Hepatocyte (in vitro differentiated cells): ENCODE results near the gene PGLYRP4. TPM values are rescaled to one million over a fixed set of nuclear protein-coding genes. Genes with fewer than 3 reads are reported as not detected.

Experiments used
- DNase-seq: peaks from one replicate; pipeline ENCODE4 v3.0.0-alpha.2; 2016; ENCODE audit warnings: low spot score
- H2AFZ ChIP-seq: fragments of 200-600 bp; sonication (generic); 2 replicates; pipeline ENCODE4 v1.6.0; 2016; ENCODE audit warnings: antibody characterized with exemption, mild to moderate bottlenecking
- H3K27ac ChIP-seq: fragments of 200-600 bp; sonication (generic); 2 replicates; pipeline ENCODE4 v1.5.1; 2016; ENCODE audit warnings: mild to moderate bottlenecking
- H3K27me3 ChIP-seq: fragments of 200-600 bp; sonication (generic); 2 replicates; pipeline ENCODE4 v1.6.1; 2016
- H3K36me3 ChIP-seq: fragments of 200-600 bp; sonication (generic); replicated peaks from 2 replicates; pipeline ENCODE4 v1.5.1; 2016; ENCODE audit warnings: low read depth; ENCODE audit not compliant: insufficient read depth
- H3K4me1 ChIP-seq: fragments of 200-600 bp; sonication (generic); 2 replicates; pipeline ENCODE4 v1.5.1; 2016; ENCODE audit warnings: mild to moderate bottlenecking, moderate library complexity; ENCODE audit not compliant: insufficient read depth
- H3K4me2 ChIP-seq: fragments of 200-600 bp; sonication (generic); 2 replicates; pipeline ENCODE4 v1.6.0; 2016
- H3K4me3 ChIP-seq: fragments of 200-600 bp; sonication (generic); 2 replicates; pipeline ENCODE4 v1.5.1; 2016; ENCODE audit warnings: mild to moderate bottlenecking
- H3K79me2 ChIP-seq: fragments of 200-600 bp; sonication (generic); 2 replicates; pipeline ENCODE4 v1.6.0; 2017; ENCODE audit warnings: mild to moderate bottlenecking
- H3K9me2 ChIP-seq: fragments of 200-600 bp; sonication (generic); replicated peaks from 2 replicates; pipeline ENCODE4 v1.6.0; 2017; ENCODE audit warnings: mild to moderate bottlenecking; ENCODE audit not compliant: insufficient read depth
- H3K9me3 ChIP-seq: fragments of 200-600 bp; sonication (generic); 2 replicates; pipeline ENCODE4 v1.5.1; 2016; ENCODE audit warnings: low read depth, mild to moderate bottlenecking
- H4K20me1 ChIP-seq: fragments of 200-600 bp; sonication (generic); 2 replicates; pipeline ENCODE4 v1.6.0; 2016; ENCODE audit warnings: mild to moderate bottlenecking; ENCODE audit not compliant: insufficient read depth, poor library complexity, severe bottlenecking
- CTCF ChIP-seq: fragments of 200-600 bp; sonication (generic); IDR thresholded peaks from 2 replicates; pipeline ENCODE4 v1.5.1; 2016; ENCODE audit warnings: antibody characterized with exemption, mild to moderate bottlenecking; ENCODE audit not compliant: poor library complexity
- EZH2 ChIP-seq: fragments of 200-600 bp; sonication (generic); IDR thresholded peaks from 2 replicates; pipeline ENCODE4 v1.6.1; 2016; ENCODE audit warnings: antibody characterized with exemption, mild to moderate bottlenecking, borderline replicate concordance
- EZH2phosphoT487 ChIP-seq: fragments of 200-600 bp; sonication (generic); IDR thresholded peaks from one replicate; pipeline ENCODE4 v1.6.1; 2018; ENCODE audit warnings: antibody characterized with exemption, mild to moderate bottlenecking, low read depth, moderate library complexity; ENCODE audit not compliant: unreplicated experiment, severe bottlenecking
- WGBS: methylation state at CpG from one replicate; pipeline ENCODE4 v1.1.6; 2016; ENCODE audit warnings: low lambda C conversion rate; ENCODE audit errors: missing lambda C conversion rate; 5-methylcytosine and 5-hydroxymethylcytosine counted together
- polyA plus RNA-seq: library from polyadenylated mRNA; unstranded; fragments of >200 nt; fragmentation: Nextera tagmentation; extraction: Ambion mirVana; gene quantifications from 2 replicates; pipeline ENCODE4 v1.2.1, GENCODE V29; 2016
- total RNA-seq: library from RNA; depleted of rRNA; stranded (reverse); fragments of >200 nt; gene quantifications from 2 replicates; pipeline ENCODE4 v1.2.3, GENCODE V29; 2014

Gene PGLYRP4
- total and polyA plus RNA-seq, 2 experiments from 2014 or later, result not detected

- Histone ChIP-seq H3K27me3 (no peaks in the 10 kb centered on the region), H3K4me1 (no peaks in the 10 kb centered on the region), H3K27ac (no peak within 1 kb of the TSS), H4K20me1 (no peaks in the 10 kb centered on the region), H3K4me3 (no peak within 1 kb of the TSS), H3K36me3 (no peaks in the 10 kb centered on the region), H3K9me2 (no peaks in the 10 kb centered on the region), H3K4me2 (no peak within 1 kb of the TSS), H3K79me2 (no peaks in the 10 kb centered on the region), H3K9me3 (no peaks in the 10 kb centered on the region), H2AFZ (no peak within 1 kb of the TSS)
- DNase-seq, result no peak
- TF ChIP-seq CTCF, result no peak
- no peak for TF ChIP-seq EZH2
- TF ChIP-seq EZH2phosphoT487, result no peak
- WGBS, result 70% methylated on average over 7 of the region's 7 CpGs
These were observed 42.5 kb upstream of the PGLYRP4 start, which contains the start of gene S100A8 for GRCh38 chr1:153390938-153391710. S100A8 (minus strand) TSS chr1:153391073; CDS start chr1:153390535, 538 bp downstream.

DNA sequence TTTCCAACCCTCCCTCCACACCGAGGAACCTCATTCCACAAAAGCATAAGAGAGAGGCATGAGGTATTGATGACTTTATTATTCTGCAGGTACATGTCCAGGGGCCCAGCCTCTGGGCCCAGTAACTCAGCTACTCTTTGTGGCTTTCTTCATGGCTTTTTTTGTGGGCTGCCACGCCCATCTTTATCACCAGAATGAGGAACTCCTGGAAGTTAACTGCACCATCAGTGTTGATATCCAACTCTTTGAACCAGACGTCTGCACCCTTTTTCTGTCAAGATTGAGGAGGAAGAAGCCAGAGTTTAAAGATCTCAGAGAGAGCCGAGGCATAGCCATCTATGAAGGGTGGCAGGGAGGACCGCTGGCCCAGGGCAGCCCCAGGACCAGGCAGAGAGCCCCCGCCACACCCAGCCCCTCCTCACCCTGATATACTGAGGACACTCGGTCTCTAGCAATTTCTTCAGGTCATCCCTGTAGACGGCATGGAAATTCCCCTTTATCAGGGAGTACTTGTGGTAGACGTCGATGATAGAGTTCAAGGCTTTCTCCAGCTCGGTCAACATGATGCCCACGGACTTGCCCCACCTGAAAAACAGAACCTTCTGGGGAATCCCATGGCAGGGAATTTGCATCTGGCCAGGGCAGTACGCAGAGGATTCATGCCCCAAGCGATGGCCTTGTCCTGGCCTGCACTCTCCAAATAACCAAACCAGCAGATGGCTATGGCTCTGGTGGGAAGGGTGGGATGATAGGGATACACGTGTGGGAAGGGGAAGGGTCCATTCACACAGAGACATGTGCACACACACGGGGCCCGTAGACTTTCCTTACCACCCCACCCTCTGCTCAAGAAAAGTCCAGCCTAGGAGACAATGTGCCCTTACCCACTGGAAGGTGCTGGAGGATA is 41.6 kb upstream of the PGLYRP4 start:
- Histone ChIP-seq H3K36me3 (no peaks in the 10 kb centered on the region), H3K4me1 (no peaks in the 10 kb centered on the region), H3K9me3 (no peaks in the 10 kb centered on the region), H2AFZ (no peak overlapping the region), H3K27me3 (no peaks in the 10 kb centered on the region), H3K4me3 (no peak overlapping the region), H3K4me2 (no peak overlapping the region), H3K79me2 (no peaks in the 10 kb centered on the region), H3K27ac (no peak overlapping the region), H3K9me2 (no peaks in the 10 kb centered on the region), H4K20me1 (no peaks in the 10 kb centered on the region)
- WGBS, result 74% methylated on average over 17 of the region's 17 CpGs
- TF ChIP-seq CTCF (no peak), EZH2 (no peak), EZH2phosphoT487 (no peak)
- no peak for DNase-seq

DNA sequence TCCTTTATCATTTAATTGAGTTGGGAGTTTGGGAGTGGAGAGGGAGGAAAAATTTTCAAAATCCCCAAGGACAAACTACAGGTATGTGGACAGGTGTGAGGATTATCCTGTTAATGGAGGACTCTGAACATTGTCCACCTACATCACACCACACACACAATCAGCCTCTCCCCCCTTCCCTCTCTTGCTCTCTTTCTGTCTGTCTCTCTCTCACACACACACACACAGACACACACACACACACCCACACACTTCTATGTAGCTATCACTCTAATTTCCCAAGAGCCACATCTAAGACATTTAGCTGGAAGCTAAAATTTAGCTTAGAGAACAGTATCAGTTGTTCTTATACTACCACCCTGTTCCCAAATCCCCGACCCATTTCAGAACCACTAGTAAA is 40.8 kb upstream of the PGLYRP4 start:
- no peaks in the 10 kb centered on the region for H3K79me2 ChIP-seq
- H3K9me3 ChIP-seq, result no peaks in the 10 kb centered on the region
- TF ChIP-seq CTCF (no peak), EZH2 (no peak), EZH2phosphoT487 (no peak)
- H3K27ac ChIP-seq, result no peak overlapping the region
- H3K4me3 ChIP-seq, result no peak overlapping the region
- no peaks in the 10 kb centered on the region for H3K36me3 ChIP-seq
- H3K9me2 ChIP-seq, result no peaks in the 10 kb centered on the region
- no peaks in the 10 kb centered on the region for H3K4me1 ChIP-seq
- WGBS, result 65% methylated on average over 1 of the region's 1 CpG
- no peak overlapping the region for H3K4me2 ChIP-seq
- no peaks in the 10 kb centered on the region for H4K20me1 ChIP-seq
- no peak for DNase-seq
- H3K27me3 ChIP-seq, result no peaks in the 10 kb centered on the region
- H2AFZ ChIP-seq, result no peak overlapping the region
